ENCODE data around the gene SH3TC1.

Gene SH3TC1

GRCh38 chr4:8244931-8245460 lies 45.9 kb downstream of the SH3TC1 start:
- DNase-seq (ENCODE audit: low spot score) (no peak), ATAC-seq (ENCODE audit: low read depth) (peak; percentile 2; the same call in 1 of the 3 replicates)
- H3K4me3 ChIP-seq (ENCODE audit: severe bottlenecking), result no peak overlapping the region
- H3K4me1 ChIP-seq (ENCODE audit: insufficient read depth, poor library complexity, severe bottlenecking), result no peaks in the 10 kb centered on the region
- peaks cover 24% of the 10 kb centered on the region for H3K36me3 ChIP-seq (ENCODE audit: low read depth)
- no peaks in the 10 kb centered on the region for H3K27me3 ChIP-seq (ENCODE audit: insufficient read depth, poor library complexity, severe bottlenecking)
- no peak for TF ChIP-seq CTCF (IDR thresholded peaks at IDR 0.05; ENCODE audit: poor library complexity, severe bottlenecking)
- no peak overlapping the region for H3K27ac ChIP-seq (ENCODE audit: poor library complexity, severe bottlenecking)
- H3K9me3 ChIP-seq (ENCODE audit: severe bottlenecking), result no peaks in the 10 kb centered on the region

GRCh38 chr4:8245884-8246833 lies 47.1 kb downstream of the SH3TC1 start:
- ATAC-seq (ENCODE audit: low read depth) (no peak), DNase-seq (ENCODE audit: low spot score) (no peak)
- no peak for TF ChIP-seq CTCF (IDR thresholded peaks at IDR 0.05; ENCODE audit: poor library complexity, severe bottlenecking)
- Histone ChIP-seq H3K9me3 (ENCODE audit: severe bottlenecking) (no peaks in the 10 kb centered on the region), H3K4me1 (ENCODE audit: insufficient read depth, poor library complexity, severe bottlenecking) (no peaks in the 10 kb centered on the region), H3K27me3 (ENCODE audit: insufficient read depth, poor library complexity, severe bottlenecking) (no peaks in the 10 kb centered on the region), H3K27ac (ENCODE audit: poor library complexity, severe bottlenecking) (no peak overlapping the region), H3K4me3 (ENCODE audit: severe bottlenecking) (no peak overlapping the region), H3K36me3 (ENCODE audit: low read depth) (peaks cover 17% of the 10 kb centered on the region)

- TF ChIP-seq CTCF (IDR thresholded peaks at IDR 0.05; ENCODE audit: poor library complexity, severe bottlenecking), result no peak
- H3K9me3 ChIP-seq (ENCODE audit: severe bottlenecking), result no peaks in the 10 kb centered on the region
- DNase-seq (ENCODE audit: low spot score), result no peak
- no peak overlapping the region for H3K27ac ChIP-seq (ENCODE audit: poor library complexity, severe bottlenecking)
- no peaks in the 10 kb centered on the region for H3K4me1 ChIP-seq (ENCODE audit: insufficient read depth, poor library complexity, severe bottlenecking)
- H3K36me3 ChIP-seq (ENCODE audit: low read depth), result 0 out of 2 replicates have a peak, but pooled peaks cover 7% of the 10 kb centered on the region
- no peak for ATAC-seq (ENCODE audit: low read depth)
- no peak overlapping the region for H3K4me3 ChIP-seq (ENCODE audit: severe bottlenecking)
- no peaks in the 10 kb centered on the region for H3K27me3 ChIP-seq (ENCODE audit: insufficient read depth, poor library complexity, severe bottlenecking)
These were observed 48.2 kb downstream of the SH3TC1 start for GRCh38 chr4:8247047-8247930.

- Histone ChIP-seq H3K36me3 (ENCODE audit: low read depth) (no peaks in the 10 kb centered on the region), H3K4me3 (ENCODE audit: severe bottlenecking) (no peak overlapping the region), H3K27ac (ENCODE audit: poor library complexity, severe bottlenecking) (no peak overlapping the region), H3K9me3 (ENCODE audit: severe bottlenecking) (no peaks in the 10 kb centered on the region), H3K4me1 (ENCODE audit: insufficient read depth, poor library complexity, severe bottlenecking) (no peaks in the 10 kb centered on the region), H3K27me3 (ENCODE audit: insufficient read depth, poor library complexity, severe bottlenecking) (no peaks in the 10 kb centered on the region)
- no peak for TF ChIP-seq CTCF (IDR thresholded peaks at IDR 0.05; ENCODE audit: poor library complexity, severe bottlenecking)
- DNase-seq (ENCODE audit: low spot score) (no peak), ATAC-seq (ENCODE audit: low read depth) (no peak)
These were observed 49.0 kb downstream of the SH3TC1 start for GRCh38 chr4:8248091-8248490.

Measured in RWPE2 (cell line).